HEK293T (cell line): Measurements from ENCODE around the gene MRFAP1.

ENCODE experiments used
- CTCF ChIA-PET: fragments of 350-600 bp; formaldehyde crosslinking; extraction: SDS; loops from one replicate; lab custom pipeline; 2021; ENCODE audit warnings: antibody characterized with exemption, inconsistent platforms; lab: Yijun Ruan, JAX
- POLR2A ChIA-PET: fragments of 350-600 bp; formaldehyde crosslinking; extraction: SDS; loops from one replicate; lab custom pipeline; 2020; ENCODE audit warnings: antibody characterized with exemption, inconsistent platforms; lab: Yijun Ruan, JAX
- DNase-seq: peaks from one replicate; pipeline ENCODE4 v3.0.0; 2012; ENCODE audit warnings: mixed read lengths; ENCODE audit errors: extremely low spot score
- ARNT ChIP-seq: fragments of 450-650 bp; IDR thresholded peaks from 2 replicates; pipeline ENCODE4 v1.6.1; 2017; ENCODE audit warnings: mild to moderate bottlenecking
- BHLHE40 ChIP-seq: fragments of 450-650 bp; IDR thresholded peaks from 2 replicates; pipeline ENCODE4 v1.6.1; 2016; ENCODE audit warnings: mild to moderate bottlenecking, moderate library complexity, borderline replicate concordance
- CTBP1 ChIP-seq: fragments of 450-650 bp; IDR thresholded peaks from 2 replicates; pipeline ENCODE4 v1.6.1; 2016; ENCODE audit warnings: borderline replicate concordance
- ELF4 ChIP-seq: fragments of 450-650 bp; IDR thresholded peaks from 2 replicates; pipeline ENCODE4 v1.6.1; 2017; ENCODE audit warnings: antibody characterized with exemption
- FOXA1 ChIP-seq: fragments of 450-650 bp; IDR thresholded peaks from 2 replicates; pipeline ENCODE4 v1.6.1; 2016; ENCODE audit warnings: mild to moderate bottlenecking
- FOXK2 ChIP-seq: fragments of 450-650 bp; IDR thresholded peaks from 2 replicates; pipeline ENCODE4 v1.6.1; 2016; ENCODE audit warnings: mild to moderate bottlenecking
- FOXM1 ChIP-seq: fragments of 450-650 bp; IDR thresholded peaks from 2 replicates; pipeline ENCODE4 v1.6.1; 2017; ENCODE audit warnings: mild to moderate bottlenecking, borderline replicate concordance
- HDGF ChIP-seq: fragments of 450-650 bp; IDR thresholded peaks from 2 replicates; pipeline ENCODE4 v1.6.1; 2017; ENCODE audit warnings: antibody characterized with exemption, borderline replicate concordance
- L3MBTL2 ChIP-seq: fragments of 450-650 bp; conservative IDR thresholded peaks from 2 replicates; pipeline ENCODE4 v1.6.1; 2016; ENCODE audit warnings: mild to moderate bottlenecking
- LEF1 ChIP-seq: fragments of 450-650 bp; IDR thresholded peaks from 2 replicates; pipeline ENCODE4 v1.6.1; 2017; ENCODE audit warnings: mild to moderate bottlenecking, borderline replicate concordance
- NFRKB ChIP-seq: fragments of 450-650 bp; IDR thresholded peaks from 2 replicates; pipeline ENCODE4 v1.6.1; 2016; ENCODE audit warnings: mild to moderate bottlenecking, moderate library complexity
- PKNOX1 ChIP-seq: fragments of 450-650 bp; IDR thresholded peaks from 2 replicates; pipeline ENCODE4 v1.6.1; 2016
- SP1 ChIP-seq: fragments of 450-650 bp; IDR thresholded peaks from 2 replicates; pipeline ENCODE4 v1.6.1; 2017
- SUZ12 ChIP-seq: fragments of 450-650 bp; IDR thresholded peaks from 2 replicates; pipeline ENCODE4 v1.6.1; 2016; ENCODE audit warnings: mild to moderate bottlenecking
- TARDBP ChIP-seq: fragments of 450-650 bp; IDR thresholded peaks from 2 replicates; pipeline ENCODE4 v1.6.1; 2016
- ZNF384 ChIP-seq: fragments of 450-650 bp; IDR thresholded peaks from 2 replicates; pipeline ENCODE4 v1.6.1; 2016

MRFAP1 gene

DNA sequence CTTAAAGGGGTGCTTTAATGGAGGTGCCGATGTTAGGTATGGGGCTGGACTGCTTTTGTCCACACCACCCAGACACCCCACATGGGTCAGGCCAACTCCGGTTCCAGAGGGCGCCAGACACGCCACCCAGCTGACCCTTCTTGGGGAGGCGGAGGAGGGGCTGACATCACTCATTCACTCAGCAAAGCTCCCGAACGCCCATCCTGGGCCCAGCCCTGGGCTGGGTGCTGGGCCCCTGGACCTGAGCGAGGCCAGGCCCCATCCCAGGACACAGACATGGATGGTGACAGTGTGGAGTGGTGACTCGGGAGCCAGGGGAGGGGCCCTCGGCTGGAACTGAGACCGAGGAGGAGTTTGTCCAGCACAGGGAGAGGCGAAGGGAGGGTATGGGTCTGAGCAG is 37.4 kb upstream of the MRFAP1 start:
- CTCF ChIA-PET, result no interaction called here
- TF ChIP-seq ZNF384 (no peak), ARNT (no peak), HDGF (no peak), ELF4 (no peak), SP1 (no peak), FOXM1 (no peak), PKNOX1 (no peak), FOXK2 (no peak), L3MBTL2 (no peak), SUZ12 (no peak), CTBP1 (no peak), FOXA1 (no peak), LEF1 (no peak), TARDBP (no peak), NFRKB (no peak), BHLHE40 (no peak)
- no peak for DNase-seq
- POLR2A ChIA-PET, result no interaction called here

DNA sequence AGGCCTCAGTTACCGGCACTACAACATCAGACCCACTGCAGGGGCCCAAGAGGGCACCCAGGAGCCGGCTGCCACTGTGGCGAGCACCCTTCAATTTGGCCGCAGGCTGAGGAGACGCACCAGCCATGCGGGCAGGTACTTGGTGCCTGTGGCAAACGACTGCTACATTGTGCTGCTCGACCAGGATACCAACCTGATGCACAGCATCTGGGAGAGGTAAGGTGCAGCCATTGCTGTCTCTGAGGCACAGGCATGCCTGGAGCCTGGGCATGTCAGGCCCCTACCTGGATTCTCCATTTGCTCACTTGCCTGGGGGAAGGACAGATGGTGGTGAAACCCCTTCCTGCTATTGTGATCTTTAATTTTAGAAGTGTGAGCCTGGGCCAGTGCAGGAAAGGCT is 35.4 kb upstream of the MRFAP1 start:
- DNase-seq, result no peak
- ChIA-PET CTCF (no interaction called here), POLR2A (interaction anchor here (1.1 kb wide), 1 partner anchor 10 kb away, joined by 3 read pairs; no protein-coding TSS in a partner anchor)
- no peak for TF ChIP-seq ARNT
- no peak for TF ChIP-seq ELF4
- no peak for TF ChIP-seq L3MBTL2
- TF ChIP-seq BHLHE40, result no peak
- TF ChIP-seq FOXA1, result no peak
- TF ChIP-seq NFRKB, result no peak
- no peak for TF ChIP-seq TARDBP
- TF ChIP-seq FOXK2, result no peak
- TF ChIP-seq ZNF384, result no peak
- TF ChIP-seq HDGF, result no peak
- TF ChIP-seq PKNOX1, result no peak
- TF ChIP-seq SP1, result no peak
- no peak for TF ChIP-seq SUZ12
- no peak for TF ChIP-seq LEF1
- TF ChIP-seq CTBP1, result no peak
- TF ChIP-seq FOXM1, result no peak

DNA sequence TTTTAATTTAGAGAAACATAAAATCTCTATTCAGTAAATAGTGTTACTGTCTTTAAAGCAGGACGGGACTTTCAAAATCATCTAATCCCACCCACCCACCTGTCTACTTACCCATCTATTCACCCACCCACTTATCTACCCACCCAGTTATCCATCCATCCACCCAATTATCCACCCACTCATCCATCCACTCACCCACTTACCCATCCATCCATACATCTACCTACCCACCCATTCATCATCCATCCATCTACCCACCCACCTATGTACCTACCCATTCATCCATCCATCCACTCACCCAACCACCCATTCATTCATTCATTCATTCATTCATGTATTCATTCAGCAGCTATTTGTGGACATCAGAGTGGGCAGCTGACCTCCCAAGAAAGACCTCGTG is 34.9 kb upstream of the MRFAP1 start:
- DNase-seq, result no peak
- POLR2A ChIA-PET, result no interaction called here
- CTCF ChIA-PET, result no interaction called here
- TF ChIP-seq ZNF384 (no peak), ARNT (no peak), L3MBTL2 (no peak), HDGF (no peak), FOXK2 (no peak), PKNOX1 (no peak), TARDBP (no peak), CTBP1 (no peak), LEF1 (no peak)

GRCh38 chr4:6606465-6607235 is 33.8 kb upstream of the MRFAP1 start:
- TF ChIP-seq SP1, result no peak
- no peak for TF ChIP-seq L3MBTL2
- no peak for TF ChIP-seq FOXA1
- no peak for TF ChIP-seq HDGF
- no peak for TF ChIP-seq FOXM1
- TF ChIP-seq FOXK2, result no peak
- no peak for TF ChIP-seq ARNT
- no peak for TF ChIP-seq PKNOX1
- no peak for TF ChIP-seq LEF1
- no peak for TF ChIP-seq NFRKB
- no peak for TF ChIP-seq CTBP1
- TF ChIP-seq BHLHE40, result no peak
- no peak for TF ChIP-seq ELF4
- TF ChIP-seq TARDBP, result no peak
- TF ChIP-seq SUZ12, result no peak
- TF ChIP-seq ZNF384, result no peak
- no peak for DNase-seq
- ChIA-PET POLR2A (no interaction called here), CTCF (no interaction called here)

- TF ChIP-seq ARNT (no peak), LEF1 (no peak), FOXA1 (no peak), SP1 (no peak), ZNF384 (no peak), FOXM1 (no peak), TARDBP (no peak), BHLHE40 (no peak), PKNOX1 (no peak), SUZ12 (no peak), NFRKB (no peak), HDGF (no peak), CTBP1 (no peak)
- POLR2A ChIA-PET, result no interaction called here
- CTCF ChIA-PET, result no interaction called here
- no peak for DNase-seq
Observed at GRCh38 chr4:6607368-6608055, 33.0 kb upstream of the MRFAP1 start.
